ENCODE data around the gene LHFPL6.

DNA sequence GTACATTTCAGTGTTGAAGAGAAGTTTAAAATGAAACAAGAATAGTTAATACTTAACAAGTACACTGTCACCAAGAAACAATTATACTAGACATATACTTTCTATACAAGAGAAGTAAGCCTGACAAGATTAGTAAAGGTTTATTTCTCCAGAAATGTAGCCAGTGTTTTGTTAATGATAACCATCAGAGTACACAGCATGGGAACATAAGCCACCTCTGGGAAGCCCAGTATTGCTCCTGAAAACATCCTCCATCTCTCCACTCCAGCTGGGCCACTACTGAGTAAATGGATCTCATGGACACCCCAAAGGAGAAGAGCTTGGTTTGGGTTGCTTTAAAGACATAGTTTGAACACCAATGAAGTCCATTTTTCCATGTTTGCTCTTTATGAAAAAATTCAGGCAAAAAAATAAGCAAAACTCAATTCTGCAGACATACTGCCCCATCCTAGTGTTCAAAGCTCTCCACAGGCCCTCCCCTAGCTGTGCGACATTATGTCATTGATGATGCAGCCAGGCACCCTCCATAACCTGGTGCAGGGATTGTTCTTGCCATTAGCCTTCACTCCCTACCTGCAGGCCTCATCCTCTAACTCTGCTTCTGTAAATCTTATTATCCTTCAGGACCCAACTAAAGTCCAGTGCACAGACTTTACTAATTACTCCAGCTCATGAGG, 61.9 kb downstream of the LHFPL6 start:
- TF ChIP-seq, protein P1, sequence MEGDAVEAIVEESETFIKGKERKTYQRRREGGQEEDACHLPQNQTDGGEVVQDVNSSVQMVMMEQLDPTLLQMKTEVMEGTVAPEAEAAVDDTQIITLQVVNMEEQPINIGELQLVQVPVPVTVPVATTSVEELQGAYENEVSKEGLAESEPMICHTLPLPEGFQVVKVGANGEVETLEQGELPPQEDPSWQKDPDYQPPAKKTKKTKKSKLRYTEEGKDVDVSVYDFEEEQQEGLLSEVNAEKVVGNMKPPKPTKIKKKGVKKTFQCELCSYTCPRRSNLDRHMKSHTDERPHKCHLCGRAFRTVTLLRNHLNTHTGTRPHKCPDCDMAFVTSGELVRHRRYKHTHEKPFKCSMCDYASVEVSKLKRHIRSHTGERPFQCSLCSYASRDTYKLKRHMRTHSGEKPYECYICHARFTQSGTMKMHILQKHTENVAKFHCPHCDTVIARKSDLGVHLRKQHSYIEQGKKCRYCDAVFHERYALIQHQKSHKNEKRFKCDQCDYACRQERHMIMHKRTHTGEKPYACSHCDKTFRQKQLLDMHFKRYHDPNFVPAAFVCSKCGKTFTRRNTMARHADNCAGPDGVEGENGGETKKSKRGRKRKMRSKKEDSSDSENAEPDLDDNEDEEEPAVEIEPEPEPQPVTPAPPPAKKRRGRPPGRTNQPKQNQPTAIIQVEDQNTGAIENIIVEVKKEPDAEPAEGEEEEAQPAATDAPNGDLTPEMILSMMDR (IDR thresholded peaks at IDR 0.05; ENCODE audit: low read length): no peak
- TF ChIP-seq EZH2 (optimal IDR thresholded peaks at IDR 0.05; ENCODE audit: low read depth, low read length): no peak
- TF ChIP-seq EZH2phosphoT487 (IDR thresholded peaks at IDR 0.05; ENCODE audit: low read length): no peak

Measured in MM.1S (cell line).